ENCODE results near the gene ZNF784.

Gene ZNF784

GRCh38 chr19:55624109-55625003 is at the start of gene ZNF784:
Gene ZNF784 (minus strand): TSS chr19:55624566. CDS start chr19:55624561, 5 bp downstream.
- peak; percentile 88 for DNase-seq (ENCODE audit: low read depth in 2 of 2)

- no peak for DNase-seq (ENCODE audit: low read depth in 2 of 2)
Measured at GRCh38 chr19:55673889-55674288, 49.5 kb upstream of the ZNF784 start.

GRCh38 chr19:55673465-55673864 is 49.1 kb upstream of the ZNF784 start:
- no peak for DNase-seq (ENCODE audit: low read depth in 2 of 2)

GRCh38 chr19:55672418-55672817 is 48.1 kb upstream of the ZNF784 start:
- DNase-seq (ENCODE audit: low read depth in 2 of 2), result no peak

GRCh38 chr19:55671054-55671378 is 46.6 kb upstream of the ZNF784 start:
- DNase-seq (ENCODE audit: low read depth in 2 of 2), result no peak

- no peak for DNase-seq (ENCODE audit: low read depth in 2 of 2)
Measured at GRCh38 chr19:55670280-55671053, 46.1 kb upstream of the ZNF784 start.

GRCh38 chr19:55669418-55670279 is 45.3 kb upstream of the ZNF784 start:
- no peak for DNase-seq (ENCODE audit: low read depth in 2 of 2)

- DNase-seq (ENCODE audit: low read depth in 2 of 2), result no peak
Measured at GRCh38 chr19:55668603-55669348, 44.4 kb upstream of the ZNF784 start.

- DNase-seq (ENCODE audit: low read depth in 2 of 2), result no peak
Measured at GRCh38 chr19:55667958-55668357, 43.6 kb upstream of the ZNF784 start.

GRCh38 chr19:55667511-55667910 is 43.1 kb upstream of the ZNF784 start:
- DNase-seq (ENCODE audit: low read depth in 2 of 2), result no peak

GRCh38 chr19:55667006-55667381 is 42.6 kb upstream of the ZNF784 start:
- DNase-seq (ENCODE audit: low read depth in 2 of 2), result no peak

GRCh38 chr19:55666343-55667005 is 42.1 kb upstream of the ZNF784 start:
- no peak for DNase-seq (ENCODE audit: low read depth in 2 of 2)

GRCh38 chr19:55663846-55664536 is 39.6 kb upstream of the ZNF784 start:
- no peak for DNase-seq (ENCODE audit: low read depth in 2 of 2)

- no peak for DNase-seq (ENCODE audit: low read depth in 2 of 2)
Measured at GRCh38 chr19:55661826-55662225, 37.5 kb upstream of the ZNF784 start.

GRCh38 chr19:55660991-55661390 is 36.6 kb upstream of the ZNF784 start:
- DNase-seq (ENCODE audit: low read depth in 2 of 2), result no peak

- no peak for DNase-seq (ENCODE audit: low read depth in 2 of 2)
Measured at GRCh38 chr19:55660404-55660803, 36.0 kb upstream of the ZNF784 start.

- DNase-seq (ENCODE audit: low read depth in 2 of 2), result no peak
Measured at GRCh38 chr19:55659822-55660221, 35.5 kb upstream of the ZNF784 start.

- no peak for DNase-seq (ENCODE audit: low read depth in 2 of 2)
Measured at GRCh38 chr19:55658846-55659459, 34.6 kb upstream of the ZNF784 start.

- no peak for DNase-seq (ENCODE audit: low read depth in 2 of 2)
Measured at GRCh38 chr19:55656988-55657747, 32.8 kb upstream of the ZNF784 start.

All from stimulated activated CD8-positive, alpha-beta memory T cell treated with anti-CD3 and anti-CD28 coated beads, Interleukin-7, amount 100 ng/mL, for 4 hours (primary cell).